Nephron (organoid): ENCODE results near the gene DLGAP5.

ENCODE experiments used
- H3K27ac Mint-ChIP-seq, 3 experiments: 2 replicates each; pipeline ENCODE4 v1.8.0; 2020; ENCODE audit warnings: mixed read lengths in 3 of 3, mild to moderate bottlenecking in 2 of 3, moderate library complexity in 1 of 3
- H3K27me3 Mint-ChIP-seq: 2 replicates; pipeline ENCODE4 v1.8.0; 2021; ENCODE audit warnings: low read depth, mild to moderate bottlenecking, moderate library complexity, mixed read lengths
- H3K36me3 Mint-ChIP-seq: 2 replicates; pipeline ENCODE4 v1.8.0; 2020; ENCODE audit warnings: low read depth, mixed read lengths
- H3K4me1 Mint-ChIP-seq: 2 replicates; pipeline ENCODE4 v1.8.0; 2020; ENCODE audit warnings: mixed read lengths
- H3K4me3 Mint-ChIP-seq, 3 experiments: 2 replicates each; pipeline ENCODE4 v1.8.0; 2020; ENCODE audit warnings: mild to moderate bottlenecking in 3 of 3, mixed read lengths in 3 of 3, moderate library complexity in 2 of 3
- H3K9me3 Mint-ChIP-seq: 2 replicates; pipeline ENCODE4 v1.8.0; 2020; ENCODE audit warnings: mixed read lengths
- CTCF ChIP-seq, 3 experiments: fragments of 200-600 bp; sonication (generic); IDR thresholded peaks; one replicate each; pipeline ENCODE4 v1.5.0; 2021; ENCODE audit warnings: antibody characterized with exemption in 3 of 3; ENCODE audit not compliant: unreplicated experiment in 3 of 3

The DLGAP5 gene

GRCh38 chr14:55105991-55106390, 85.4 kb downstream of the DLGAP5 start:
- peaks cover 41% of the 10 kb centered on the region for H3K4me1 Mint-ChIP-seq
- H3K4me3 Mint-ChIP-seq, result no peak overlapping the region
- H3K9me3 Mint-ChIP-seq, result peaks cover 11% of the 10 kb centered on the region
- H3K36me3 Mint-ChIP-seq, result peaks cover 3% of the 10 kb centered on the region
- TF ChIP-seq CTCF (IDR thresholded peaks at IDR 0.05; ENCODE audit: unreplicated experiment in 3 of 3), result no peak
- H3K27ac Mint-ChIP-seq, result peak overlapping the region in 2 of 3 experiments; percentile 89 to 91
- H3K27me3 Mint-ChIP-seq, result no peaks in the 10 kb centered on the region

- H3K27me3 Mint-ChIP-seq, result no peaks in the 10 kb centered on the region
- H3K36me3 Mint-ChIP-seq, result peaks cover 3% of the 10 kb centered on the region
- H3K4me1 Mint-ChIP-seq, result peaks cover 52% of the 10 kb centered on the region
- no peak for TF ChIP-seq CTCF (IDR thresholded peaks at IDR 0.05; ENCODE audit: unreplicated experiment in 3 of 3)
- peaks cover 11% of the 10 kb centered on the region for H3K9me3 Mint-ChIP-seq
- no peak overlapping the region for H3K4me3 Mint-ChIP-seq
- peak overlapping the region; percentile 80 to 99 (median 83) for H3K27ac Mint-ChIP-seq
Measured at GRCh38 chr14:55103971-55104954, 87.1 kb downstream of the DLGAP5 start.

- Mint-ChIP-seq H3K27me3 (no peaks in the 10 kb centered on the region), H3K4me1 (peaks cover 54% of the 10 kb centered on the region), H3K27ac (peak overlapping the region; percentile 80 to 99 (median 96)), H3K36me3 (peaks cover 3% of the 10 kb centered on the region), H3K9me3 (peaks cover 11% of the 10 kb centered on the region), H3K4me3 (peak overlapping the region in 2 of 3 experiments; percentile 29 to 38)
- TF ChIP-seq CTCF (IDR thresholded peaks at IDR 0.05; ENCODE audit: unreplicated experiment in 3 of 3), result no peak
Measured at GRCh38 chr14:55103005-55103640, 88.3 kb downstream of the DLGAP5 start.

- TF ChIP-seq CTCF (IDR thresholded peaks at IDR 0.05; ENCODE audit: unreplicated experiment in 3 of 3), result no peak
- Mint-ChIP-seq H3K27me3 (no peaks in the 10 kb centered on the region), H3K9me3 (peaks cover 8% of the 10 kb centered on the region), H3K4me3 (no peak overlapping the region), H3K4me1 (peaks cover 48% of the 10 kb centered on the region), H3K27ac (peak overlapping the region; percentile 80 to 99 (median 96)), H3K36me3 (peaks cover 3% of the 10 kb centered on the region)
Measured at GRCh38 chr14:55102141-55102621, 89.2 kb downstream of the DLGAP5 start.

- TF ChIP-seq CTCF (IDR thresholded peaks at IDR 0.05; ENCODE audit: unreplicated experiment in 3 of 3), result no peak
- peak overlapping the region; percentile 80 to 99 (median 96) for H3K27ac Mint-ChIP-seq
- peaks cover 4% of the 10 kb centered on the region for H3K27me3 Mint-ChIP-seq
- peaks cover 3% of the 10 kb centered on the region for H3K36me3 Mint-ChIP-seq
- H3K4me1 Mint-ChIP-seq, result peaks cover 52% of the 10 kb centered on the region
- peaks cover 8% of the 10 kb centered on the region for H3K9me3 Mint-ChIP-seq
- H3K4me3 Mint-ChIP-seq, result no peak overlapping the region
Measured at GRCh38 chr14:55101698-55102097, 89.7 kb downstream of the DLGAP5 start.
